Activated B cell treated with CpG ODN at 0.5 μM for 24 hours (primary cell): ENCODE data around the gene C1QL3. TPM values are rescaled to one million over a fixed set of nuclear protein-coding genes. Genes with fewer than 3 reads are reported as not detected.

ENCODE experiments used
- ATAC-seq: fragments of 200-7000 bp; cut with Tn5 transposase; one replicate; pipeline ENCODE4 v1.10.0; 2021; ENCODE audit warnings: low read depth, mild to moderate bottlenecking, moderate library complexity
- CTCF ChIA-PET: fragments of 350-600 bp; sonication (Branson Sonifier 250); formaldehyde crosslinking; loops from one replicate; lab custom pipeline; 2021; ENCODE audit warnings: antibody characterized with exemption; lab: Charles Lee
- POLR2A ChIA-PET: fragments of 350-600 bp; sonication (Branson Sonifier 250); formaldehyde crosslinking; loops from one replicate; lab custom pipeline; 2021; ENCODE audit warnings: antibody characterized with exemption; lab: Charles Lee
- DNase-seq: peaks from one replicate; pipeline ENCODE4 v3.0.0; 2022
- H3K27ac Mint-ChIP-seq: one replicate; pipeline ENCODE4 v1.8.0; 2020; ENCODE audit warnings: mixed read lengths
- H3K27me3 Mint-ChIP-seq: one replicate; pipeline ENCODE4 v1.8.0; 2021; ENCODE audit warnings: mixed read lengths
- H3K36me3 Mint-ChIP-seq: one replicate; pipeline ENCODE4 v1.8.0; 2021; ENCODE audit warnings: low read depth, mixed read lengths
- H3K4me1 Mint-ChIP-seq: one replicate; pipeline ENCODE4 v1.8.0; 2021; ENCODE audit warnings: mixed read lengths
- H3K4me3 Mint-ChIP-seq: one replicate; pipeline ENCODE4 v1.8.0; 2020; ENCODE audit warnings: mild to moderate bottlenecking, mixed read lengths
- H3K9me3 Mint-ChIP-seq: one replicate; pipeline ENCODE4 v1.8.0; 2020; ENCODE audit warnings: mixed read lengths
- CTCF ChIP-seq: fragments of 200-600 bp; IDR thresholded peaks from one replicate; pipeline ENCODE4 v1.8.0; 2022; ENCODE audit warnings: antibody characterized with exemption, mild to moderate bottlenecking
- intact Hi-C: fragments of 100-400 bp; cut with micrococcal nuclease; formaldehyde crosslinking; loops from one replicate; pipeline ENCODE4 v1.15.1; 2024
- total RNA-seq: library from RNA; stranded (reverse); gene quantifications from 2 replicates; pipeline ENCODE4 v1.2.3, GENCODE V29; 2022

The C1QL3 gene
- total RNA-seq, 1 donor from 2014 or later, result not detected

- intact Hi-C loops, result no loop called here
- Mint-ChIP-seq H3K4me1 (peaks cover 9% of the 10 kb centered on the region), H3K36me3 (peaks cover 28% of the 10 kb centered on the region), H3K27me3 (no peaks in the 10 kb centered on the region), H3K4me3 (no peak overlapping the region), H3K27ac (no peak overlapping the region), H3K9me3 (no peaks in the 10 kb centered on the region)
- ATAC-seq (no peak), DNase-seq (no peak)
- ChIA-PET CTCF (no interaction called here), POLR2A (no interaction called here)
- TF ChIP-seq CTCF, result no peak
Measured at GRCh38 chr10:16466001-16466400, 55.7 kb downstream of the C1QL3 start.

Other genes with a start within 250 kb of the C1QL3 start
- 14.9 and 15.0 TPM in 2 replicates for gene PTER, start 84.9 kb downstream of the C1QL3 start, total RNA-seq